ENCODE data around the gene C1QTNF8. TPM values are rescaled to one million over a fixed set of nuclear protein-coding genes. Genes with fewer than 3 reads are reported as not detected.

The C1QTNF8 gene
- total and polyA plus RNA-seq, 2 of the 13 experiments (the other 11 are each of a cell fraction or from before 2014, with no cell fraction given), result 0.09 TPM; not detected in 1

DNA sequence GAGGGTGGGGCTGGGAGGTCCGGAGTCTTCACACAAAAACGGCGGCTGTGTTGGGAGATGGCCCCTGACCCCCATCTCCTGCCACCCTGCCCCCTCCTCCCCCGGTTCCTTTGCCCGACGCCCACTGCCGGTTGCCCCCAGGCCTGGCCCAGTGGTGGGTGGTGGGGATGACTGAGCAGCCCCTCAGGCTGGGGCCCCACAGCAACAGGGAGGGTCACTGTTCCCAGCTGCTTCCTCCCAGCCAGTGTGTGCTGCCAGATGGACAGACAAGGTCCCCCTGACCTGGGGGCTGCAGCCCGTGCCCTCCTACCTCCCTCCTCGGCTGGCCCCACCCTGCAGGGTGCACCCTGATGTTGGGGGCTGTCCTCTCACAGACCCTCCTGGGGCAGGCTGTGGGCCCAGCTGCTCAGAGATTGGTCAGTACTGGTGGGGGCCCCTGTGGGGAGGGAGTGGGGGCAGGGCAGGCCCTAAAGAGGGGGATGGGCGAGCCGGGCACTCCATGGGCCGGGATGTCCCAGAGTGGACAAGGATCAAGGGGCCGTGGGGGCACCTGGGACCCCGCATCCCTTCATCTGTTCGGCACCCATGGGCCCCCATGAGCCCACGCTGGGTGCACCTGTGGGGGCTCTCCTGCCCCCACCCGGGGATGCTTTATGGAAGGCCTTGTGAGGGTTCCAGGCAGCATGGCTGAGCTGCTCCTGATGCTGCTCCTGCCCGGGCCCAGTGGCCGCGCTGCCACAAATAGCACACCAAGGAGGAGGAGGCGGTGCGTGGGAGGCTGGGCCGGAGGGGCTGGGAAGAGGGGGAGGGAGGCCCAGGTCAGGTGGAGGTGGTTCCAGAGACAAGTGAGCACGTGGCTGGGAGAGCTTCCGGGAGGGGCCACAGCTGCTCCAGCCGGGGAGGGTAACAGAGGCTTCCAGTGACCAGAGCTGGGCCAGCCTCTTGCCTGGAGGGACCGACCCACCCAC, 5.1 kb downstream of the C1QTNF8 start (continued):
- TF ChIP-seq GPN1 (CRISPR knock-in tag; IDR thresholded peaks at IDR 0.05; ENCODE audit: borderline replicate concordance) (no peak), SSRP1 (CRISPR knock-in tag; IDR thresholded peaks at IDR 0.05) (no peak; the same call in 1 of the 2 replicates), ZEB1 (IDR thresholded peaks at IDR 0.05; ENCODE audit: insufficient replicate concordance, low read depth) (no peak), HOXA7 (CRISPR knock-in tag; IDR thresholded peaks at IDR 0.05) (no peak), TCF7L2 (IDR thresholded peaks at IDR 0.05; ENCODE audit: low read depth, low read length) (no peak), ZSCAN31 (CRISPR knock-in tag; IDR thresholded peaks at IDR 0.05; ENCODE audit: low read depth) (0 out of 2 replicates have a peak, but pooled peaks have one; percentile 54), ZNF598 (CRISPR knock-in tag; IDR thresholded peaks at IDR 0.05; ENCODE audit: borderline replicate concordance) (no peak), ZC3H4 (CRISPR knock-in tag; IDR thresholded peaks at IDR 0.05; ENCODE audit: borderline replicate concordance) (no peak; the same call in 1 of the 2 replicates)
- TF ChIP-seq, protein P1, sequence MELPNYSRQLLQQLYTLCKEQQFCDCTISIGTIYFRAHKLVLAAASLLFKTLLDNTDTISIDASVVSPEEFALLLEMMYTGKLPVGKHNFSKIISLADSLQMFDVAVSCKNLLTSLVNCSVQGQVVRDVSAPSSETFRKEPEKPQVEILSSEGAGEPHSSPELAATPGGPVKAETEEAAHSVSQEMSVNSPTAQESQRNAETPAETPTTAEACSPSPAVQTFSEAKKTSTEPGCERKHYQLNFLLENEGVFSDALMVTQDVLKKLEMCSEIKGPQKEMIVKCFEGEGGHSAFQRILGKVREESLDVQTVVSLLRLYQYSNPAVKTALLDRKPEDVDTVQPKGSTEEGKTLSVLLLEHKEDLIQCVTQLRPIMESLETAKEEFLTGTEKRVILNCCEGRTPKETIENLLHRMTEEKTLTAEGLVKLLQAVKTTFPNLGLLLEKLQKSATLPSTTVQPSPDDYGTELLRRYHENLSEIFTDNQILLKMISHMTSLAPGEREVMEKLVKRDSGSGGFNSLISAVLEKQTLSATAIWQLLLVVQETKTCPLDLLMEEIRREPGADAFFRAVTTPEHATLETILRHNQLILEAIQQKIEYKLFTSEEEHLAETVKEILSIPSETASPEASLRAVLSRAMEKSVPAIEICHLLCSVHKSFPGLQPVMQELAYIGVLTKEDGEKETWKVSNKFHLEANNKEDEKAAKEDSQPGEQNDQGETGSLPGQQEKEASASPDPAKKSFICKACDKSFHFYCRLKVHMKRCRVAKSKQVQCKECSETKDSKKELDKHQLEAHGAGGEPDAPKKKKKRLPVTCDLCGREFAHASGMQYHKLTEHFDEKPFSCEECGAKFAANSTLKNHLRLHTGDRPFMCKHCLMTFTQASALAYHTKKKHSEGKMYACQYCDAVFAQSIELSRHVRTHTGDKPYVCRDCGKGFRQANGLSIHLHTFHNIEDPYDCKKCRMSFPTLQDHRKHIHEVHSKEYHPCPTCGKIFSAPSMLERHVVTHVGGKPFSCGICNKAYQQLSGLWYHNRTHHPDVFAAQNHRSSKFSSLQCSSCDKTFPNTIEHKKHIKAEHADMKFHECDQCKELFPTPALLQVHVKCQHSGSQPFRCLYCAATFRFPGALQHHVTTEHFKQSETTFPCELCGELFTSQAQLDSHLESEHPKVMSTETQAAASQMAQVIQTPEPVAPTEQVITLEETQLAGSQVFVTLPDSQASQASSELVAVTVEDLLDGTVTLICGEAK (IDR thresholded peaks at IDR 0.05), result no peak
- TF ChIP-seq, protein P1 (CRISPR knock-in tag; IDR thresholded peaks at IDR 0.05), result no peak
- TF ChIP-seq, protein P2, sequence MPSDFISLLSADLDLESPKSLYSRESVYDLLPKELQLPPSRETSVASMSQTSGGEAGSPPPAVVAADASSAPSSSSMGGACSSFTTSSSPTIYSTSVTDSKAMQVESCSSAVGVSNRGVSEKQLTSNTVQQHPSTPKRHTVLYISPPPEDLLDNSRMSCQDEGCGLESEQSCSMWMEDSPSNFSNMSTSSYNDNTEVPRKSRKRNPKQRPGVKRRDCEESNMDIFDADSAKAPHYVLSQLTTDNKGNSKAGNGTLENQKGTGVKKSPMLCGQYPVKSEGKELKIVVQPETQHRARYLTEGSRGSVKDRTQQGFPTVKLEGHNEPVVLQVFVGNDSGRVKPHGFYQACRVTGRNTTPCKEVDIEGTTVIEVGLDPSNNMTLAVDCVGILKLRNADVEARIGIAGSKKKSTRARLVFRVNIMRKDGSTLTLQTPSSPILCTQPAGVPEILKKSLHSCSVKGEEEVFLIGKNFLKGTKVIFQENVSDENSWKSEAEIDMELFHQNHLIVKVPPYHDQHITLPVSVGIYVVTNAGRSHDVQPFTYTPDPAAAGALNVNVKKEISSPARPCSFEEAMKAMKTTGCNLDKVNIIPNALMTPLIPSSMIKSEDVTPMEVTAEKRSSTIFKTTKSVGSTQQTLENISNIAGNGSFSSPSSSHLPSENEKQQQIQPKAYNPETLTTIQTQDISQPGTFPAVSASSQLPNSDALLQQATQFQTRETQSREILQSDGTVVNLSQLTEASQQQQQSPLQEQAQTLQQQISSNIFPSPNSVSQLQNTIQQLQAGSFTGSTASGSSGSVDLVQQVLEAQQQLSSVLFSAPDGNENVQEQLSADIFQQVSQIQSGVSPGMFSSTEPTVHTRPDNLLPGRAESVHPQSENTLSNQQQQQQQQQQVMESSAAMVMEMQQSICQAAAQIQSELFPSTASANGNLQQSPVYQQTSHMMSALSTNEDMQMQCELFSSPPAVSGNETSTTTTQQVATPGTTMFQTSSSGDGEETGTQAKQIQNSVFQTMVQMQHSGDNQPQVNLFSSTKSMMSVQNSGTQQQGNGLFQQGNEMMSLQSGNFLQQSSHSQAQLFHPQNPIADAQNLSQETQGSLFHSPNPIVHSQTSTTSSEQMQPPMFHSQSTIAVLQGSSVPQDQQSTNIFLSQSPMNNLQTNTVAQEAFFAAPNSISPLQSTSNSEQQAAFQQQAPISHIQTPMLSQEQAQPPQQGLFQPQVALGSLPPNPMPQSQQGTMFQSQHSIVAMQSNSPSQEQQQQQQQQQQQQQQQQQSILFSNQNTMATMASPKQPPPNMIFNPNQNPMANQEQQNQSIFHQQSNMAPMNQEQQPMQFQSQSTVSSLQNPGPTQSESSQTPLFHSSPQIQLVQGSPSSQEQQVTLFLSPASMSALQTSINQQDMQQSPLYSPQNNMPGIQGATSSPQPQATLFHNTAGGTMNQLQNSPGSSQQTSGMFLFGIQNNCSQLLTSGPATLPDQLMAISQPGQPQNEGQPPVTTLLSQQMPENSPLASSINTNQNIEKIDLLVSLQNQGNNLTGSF (CRISPR knock-in tag; IDR thresholded peaks at IDR 0.05), result no peak
- TF ChIP-seq, protein P3, sequence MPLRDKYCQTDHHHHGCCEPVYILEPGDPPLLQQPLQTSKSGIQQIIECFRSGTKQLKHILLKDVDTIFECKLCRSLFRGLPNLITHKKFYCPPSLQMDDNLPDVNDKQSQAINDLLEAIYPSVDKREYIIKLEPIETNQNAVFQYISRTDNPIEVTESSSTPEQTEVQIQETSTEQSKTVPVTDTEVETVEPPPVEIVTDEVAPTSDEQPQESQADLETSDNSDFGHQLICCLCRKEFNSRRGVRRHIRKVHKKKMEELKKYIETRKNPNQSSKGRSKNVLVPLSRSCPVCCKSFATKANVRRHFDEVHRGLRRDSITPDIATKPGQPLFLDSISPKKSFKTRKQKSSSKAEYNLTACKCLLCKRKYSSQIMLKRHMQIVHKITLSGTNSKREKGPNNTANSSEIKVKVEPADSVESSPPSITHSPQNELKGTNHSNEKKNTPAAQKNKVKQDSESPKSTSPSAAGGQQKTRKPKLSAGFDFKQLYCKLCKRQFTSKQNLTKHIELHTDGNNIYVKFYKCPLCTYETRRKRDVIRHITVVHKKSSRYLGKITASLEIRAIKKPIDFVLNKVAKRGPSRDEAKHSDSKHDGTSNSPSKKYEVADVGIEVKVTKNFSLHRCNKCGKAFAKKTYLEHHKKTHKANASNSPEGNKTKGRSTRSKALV (CRISPR knock-in tag; IDR thresholded peaks at IDR 0.05), result no peak
